GM18868 (cell line): ENCODE results near the gene WDR11.

ENCODE experiments used
- ATAC-seq: cut with Tn5 transposase; IDR thresholded peaks from one replicate; pipeline ENCODE4 v1.9.1; 2021; ENCODE audit warnings: mild to moderate bottlenecking, moderate library complexity; ENCODE audit not compliant: unreplicated experiment

The WDR11 gene

DNA sequence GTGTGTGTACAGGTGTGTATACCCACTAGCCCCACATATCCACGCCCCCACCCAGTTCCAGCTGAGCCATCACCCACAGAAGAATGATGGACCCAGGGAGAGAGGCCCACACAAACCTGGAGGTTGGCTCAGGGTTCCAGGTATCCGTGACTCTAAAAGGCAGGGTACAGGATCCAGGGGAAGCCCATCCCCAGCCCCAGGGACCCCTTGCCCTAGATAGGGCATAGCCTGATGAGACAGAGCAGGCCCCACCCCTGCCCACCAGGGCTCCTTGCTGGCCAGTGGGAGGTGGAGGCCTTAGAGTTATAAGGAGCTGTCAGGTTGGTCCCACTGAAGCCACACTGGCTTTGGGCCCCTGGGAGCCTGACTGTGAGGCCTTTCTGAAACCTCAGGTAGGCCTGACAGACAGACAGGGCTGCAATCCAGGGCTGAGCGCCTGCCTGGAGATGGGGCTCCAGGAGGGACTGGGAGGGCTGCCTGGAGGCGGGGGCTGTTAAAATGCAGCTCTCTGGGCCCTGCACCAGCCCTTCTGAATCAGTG is 93.5 kb downstream of the WDR11 start:
- no peak for ATAC-seq

DNA sequence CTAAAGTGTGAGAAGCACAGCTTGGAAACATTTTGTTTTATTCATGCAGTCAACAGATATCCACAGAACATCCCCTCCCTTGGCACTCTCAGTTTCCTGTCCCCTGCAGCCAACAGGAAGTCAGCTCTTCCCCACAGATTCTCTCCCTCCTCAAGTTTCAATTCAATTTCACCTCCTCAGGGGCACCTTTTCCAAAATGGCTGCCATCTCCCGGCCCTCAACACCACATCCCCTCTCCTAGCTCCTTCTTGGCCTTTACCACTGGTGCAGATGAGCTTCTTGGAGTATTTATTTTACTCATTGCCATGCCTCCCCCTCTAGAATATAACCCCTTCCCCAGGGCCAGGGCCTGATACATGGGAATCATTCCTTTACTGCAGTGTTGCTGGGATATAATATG is 94.0 kb downstream of the WDR11 start:
- ATAC-seq = no peak

DNA sequence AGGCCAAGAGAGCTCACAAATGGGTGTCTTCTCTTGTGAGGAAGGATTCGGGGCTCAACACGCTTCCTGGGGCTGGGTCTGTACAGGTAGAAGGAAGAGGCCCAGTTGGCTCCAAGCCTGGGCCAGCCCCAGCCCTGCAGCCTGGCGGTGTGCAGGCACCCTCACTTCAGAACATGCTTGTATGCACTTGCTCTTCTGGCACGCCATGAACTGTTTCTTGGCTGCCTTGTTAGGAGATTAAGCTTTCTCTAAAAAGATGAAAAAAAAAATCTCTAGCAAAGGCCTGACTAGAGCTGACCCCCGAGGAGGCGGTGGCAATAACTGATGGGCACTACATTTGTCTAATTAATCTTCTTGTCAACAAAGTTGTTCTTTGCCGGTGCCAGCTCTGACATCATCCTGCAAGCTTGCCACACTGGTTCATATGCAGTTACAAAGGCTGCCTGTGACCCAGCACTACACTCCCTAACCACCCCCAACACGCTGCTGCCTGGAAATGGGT is 94.7 kb downstream of the WDR11 start:
- ATAC-seq = no peak

DNA sequence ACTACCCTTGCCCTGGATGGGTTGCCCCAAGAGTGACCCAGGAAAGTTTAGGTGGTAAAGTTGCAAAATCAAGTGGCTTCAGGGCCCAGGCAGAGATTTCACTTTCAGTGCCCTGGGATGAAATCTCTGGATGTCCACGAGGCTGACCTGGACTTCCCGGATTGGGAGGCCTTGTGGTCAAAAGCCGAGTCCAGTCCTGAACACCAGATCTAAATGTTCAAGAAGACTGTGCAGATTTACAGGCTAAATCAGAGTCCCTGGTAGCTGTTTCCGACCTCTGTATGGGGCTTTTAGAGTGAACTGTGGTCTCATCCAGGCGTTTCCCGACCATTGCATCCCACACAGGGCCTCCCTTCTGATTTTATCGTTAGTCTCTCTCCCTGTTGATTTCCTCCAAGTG is 95.3 kb downstream of the WDR11 start:
- ATAC-seq = no peak

GRCh38 chr10:120948889-120949608 is 97.9 kb downstream of the WDR11 start:
- ATAC-seq = peak; percentile 93

DNA sequence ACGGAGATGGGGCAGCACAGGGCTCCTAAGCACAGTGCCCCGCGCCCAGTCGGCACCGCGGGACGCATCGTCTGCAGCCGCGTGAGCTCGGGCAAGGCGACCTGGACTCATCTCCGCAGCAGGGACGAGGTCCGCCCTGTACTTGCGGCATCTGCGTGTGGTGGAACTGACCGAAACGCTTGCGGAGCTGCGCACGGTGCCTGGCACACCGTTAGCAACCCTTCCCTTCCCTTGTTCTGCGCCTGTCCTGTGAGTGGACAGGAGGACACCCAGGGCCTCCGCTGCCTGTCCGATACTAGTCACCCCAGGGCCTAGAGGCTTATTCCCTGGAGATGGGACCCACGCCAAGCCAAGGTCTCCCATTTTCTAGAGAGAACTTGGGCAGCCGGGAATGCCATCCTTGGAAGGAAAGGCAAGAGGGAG is 98.5 kb downstream of the WDR11 start:
- no peak for ATAC-seq

GRCh38 chr10:120950051-120950561 is 98.9 kb downstream of the WDR11 start:
- no peak for ATAC-seq

- ATAC-seq = no peak
Observed at GRCh38 chr10:120951288-120951687, 100.1 kb downstream of the WDR11 start.

DNA sequence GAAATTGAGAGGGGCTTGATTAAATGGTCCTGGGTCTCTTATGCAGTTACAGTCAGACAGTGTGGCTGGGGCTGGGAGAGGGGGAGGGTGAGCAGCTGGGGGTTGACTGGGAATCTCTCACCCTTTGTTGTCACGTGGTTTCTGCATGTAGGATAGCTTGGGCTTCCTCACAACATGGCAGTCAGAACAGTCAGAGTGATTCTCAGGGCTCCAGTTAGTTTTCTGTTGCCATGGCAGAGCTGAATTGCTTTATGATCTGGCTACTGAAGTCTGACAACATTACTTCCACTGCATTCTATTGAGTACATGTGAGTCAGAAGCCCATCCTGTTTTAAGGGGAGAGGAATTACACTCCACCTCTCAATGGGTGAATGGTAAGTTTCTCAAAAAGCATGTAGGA is 102.7 kb downstream of the WDR11 start:
- ATAC-seq = no peak
